Osteoblast (primary cell): ENCODE measurements around the gene PRTFDC1. TPM values are rescaled to one million over a fixed set of nuclear protein-coding genes. Genes with fewer than 3 reads are reported as not detected.

Experiments
- DNase-seq: peaks from one replicate; pipeline ENCODE4 v3.0.0; 2011; ENCODE audit warnings: low spot score, mixed read lengths; ENCODE audit not compliant: insufficient read length; ENCODE audit errors: missing footprints
- H2AFZ ChIP-seq: 2 replicates; pipeline ENCODE4 v1.6.0; 2011; ENCODE audit warnings: mild to moderate bottlenecking, low read length
- H3K27ac ChIP-seq: 2 replicates; pipeline ENCODE4 v1.5.1; 2011; ENCODE audit warnings: mild to moderate bottlenecking, low read depth, low read length, moderate library complexity
- H3K27me3 ChIP-seq: 2 replicates; pipeline ENCODE4 v1.6.0; 2012; ENCODE audit warnings: mild to moderate bottlenecking, control low read depth, inconsistent platforms, low read length, moderate library complexity; ENCODE audit not compliant: insufficient read depth
- H3K36me3 ChIP-seq: 2 replicates; pipeline ENCODE4 v1.5.1; 2011; ENCODE audit warnings: mild to moderate bottlenecking, low read length, control low read depth, moderate library complexity; ENCODE audit not compliant: insufficient read depth
- H3K4me1 ChIP-seq: 2 replicates; pipeline ENCODE4 v1.5.1; 2011; ENCODE audit warnings: mild to moderate bottlenecking, low read length, control low read depth, moderate library complexity; ENCODE audit not compliant: insufficient read depth
- H3K4me2 ChIP-seq: 2 replicates; pipeline ENCODE4 v1.6.0; 2011; ENCODE audit warnings: mild to moderate bottlenecking, low read length; ENCODE audit not compliant: insufficient read depth
- H3K4me3 ChIP-seq: fragments of 200-600 bp; sonication (generic); 3 replicates; pipeline ENCODE4 v1.5.1; 2012; ENCODE audit warnings: mild to moderate bottlenecking, low read length, inconsistent platforms; ENCODE audit not compliant: insufficient read depth
- H3K79me2 ChIP-seq: 2 replicates; pipeline ENCODE4 v1.6.0; 2012; ENCODE audit warnings: mild to moderate bottlenecking, low read length, control low read depth, inconsistent platforms; ENCODE audit not compliant: insufficient read depth
- H3K9me3 ChIP-seq: 2 replicates; pipeline ENCODE4 v1.5.1; 2011; ENCODE audit warnings: low read depth, low read length, control low read depth
- H4K20me1 ChIP-seq: 2 replicates; pipeline ENCODE4 v1.6.0; 2012; ENCODE audit warnings: mild to moderate bottlenecking, low read length, control low read depth; ENCODE audit not compliant: insufficient read depth
- CTCF ChIP-seq: IDR thresholded peaks from 2 replicates; pipeline ENCODE4 v1.5.1; 2011; ENCODE audit warnings: mild to moderate bottlenecking, low read depth, low read length, moderate library complexity; ENCODE audit errors: extremely low read depth
- total RNA-seq: library from RNA; depleted of rRNA; stranded (reverse); fragments of >200 nt; gene quantifications from 2 replicates; pipeline ENCODE4 v1.2.3, GENCODE V29; 2012

The PRTFDC1 gene
- total RNA-seq, 1 donor = 5.1 TPM

GRCh38 chr10:24911029-24911428, 41.4 kb downstream of the PRTFDC1 start:
- H3K36me3 ChIP-seq = no peaks in the 10 kb centered on the region
- H3K9me3 ChIP-seq = no peaks in the 10 kb centered on the region
- no peaks in the 10 kb centered on the region for H3K27me3 ChIP-seq
- no peak overlapping the region for H3K4me2 ChIP-seq
- DNase-seq = no peak
- no peak overlapping the region for H2AFZ ChIP-seq
- no peak overlapping the region for H3K4me3 ChIP-seq
- H3K27ac ChIP-seq = no peak overlapping the region
- peaks cover 9% of the 10 kb centered on the region for H3K4me1 ChIP-seq
- no peak for TF ChIP-seq CTCF
- no peaks in the 10 kb centered on the region for H4K20me1 ChIP-seq
- no peaks in the 10 kb centered on the region for H3K79me2 ChIP-seq

GRCh38 chr10:24910574-24910973, 41.8 kb downstream of the PRTFDC1 start:
- no peak for TF ChIP-seq CTCF
- DNase-seq = no peak
- Histone ChIP-seq H3K27me3 (no peaks in the 10 kb centered on the region), H3K4me3 (no peak overlapping the region), H3K4me1 (peaks cover 9% of the 10 kb centered on the region), H3K36me3 (no peaks in the 10 kb centered on the region), H3K4me2 (no peak overlapping the region), H3K9me3 (no peaks in the 10 kb centered on the region), H3K79me2 (no peaks in the 10 kb centered on the region), H2AFZ (no peak overlapping the region), H4K20me1 (no peaks in the 10 kb centered on the region), H3K27ac (no peak overlapping the region)

GRCh38 chr10:24908793-24909423, 43.5 kb downstream of the PRTFDC1 start:
- no peaks in the 10 kb centered on the region for H3K27me3 ChIP-seq
- H4K20me1 ChIP-seq = no peaks in the 10 kb centered on the region
- no peak for TF ChIP-seq CTCF
- no peaks in the 10 kb centered on the region for H3K79me2 ChIP-seq
- no peaks in the 10 kb centered on the region for H3K36me3 ChIP-seq
- DNase-seq = no peak
- no peaks in the 10 kb centered on the region for H3K9me3 ChIP-seq
- H3K4me3 ChIP-seq = no peak overlapping the region
- no peak overlapping the region for H2AFZ ChIP-seq
- H3K27ac ChIP-seq = no peak overlapping the region
- H3K4me1 ChIP-seq = peaks cover 3% of the 10 kb centered on the region
- no peak overlapping the region for H3K4me2 ChIP-seq

- Histone ChIP-seq H3K4me1 (peaks cover 3% of the 10 kb centered on the region), H3K27me3 (no peaks in the 10 kb centered on the region), H4K20me1 (no peaks in the 10 kb centered on the region), H3K9me3 (no peaks in the 10 kb centered on the region), H3K36me3 (no peaks in the 10 kb centered on the region), H3K4me2 (no peak overlapping the region), H2AFZ (no peak overlapping the region), H3K4me3 (no peak overlapping the region), H3K27ac (no peak overlapping the region), H3K79me2 (no peaks in the 10 kb centered on the region)
- TF ChIP-seq CTCF = no peak
- DNase-seq = no peak
Measured at GRCh38 chr10:24907956-24908355, 44.5 kb downstream of the PRTFDC1 start.
